ENCODE results near the gene CCP110.

CCP110 gene, protein sequence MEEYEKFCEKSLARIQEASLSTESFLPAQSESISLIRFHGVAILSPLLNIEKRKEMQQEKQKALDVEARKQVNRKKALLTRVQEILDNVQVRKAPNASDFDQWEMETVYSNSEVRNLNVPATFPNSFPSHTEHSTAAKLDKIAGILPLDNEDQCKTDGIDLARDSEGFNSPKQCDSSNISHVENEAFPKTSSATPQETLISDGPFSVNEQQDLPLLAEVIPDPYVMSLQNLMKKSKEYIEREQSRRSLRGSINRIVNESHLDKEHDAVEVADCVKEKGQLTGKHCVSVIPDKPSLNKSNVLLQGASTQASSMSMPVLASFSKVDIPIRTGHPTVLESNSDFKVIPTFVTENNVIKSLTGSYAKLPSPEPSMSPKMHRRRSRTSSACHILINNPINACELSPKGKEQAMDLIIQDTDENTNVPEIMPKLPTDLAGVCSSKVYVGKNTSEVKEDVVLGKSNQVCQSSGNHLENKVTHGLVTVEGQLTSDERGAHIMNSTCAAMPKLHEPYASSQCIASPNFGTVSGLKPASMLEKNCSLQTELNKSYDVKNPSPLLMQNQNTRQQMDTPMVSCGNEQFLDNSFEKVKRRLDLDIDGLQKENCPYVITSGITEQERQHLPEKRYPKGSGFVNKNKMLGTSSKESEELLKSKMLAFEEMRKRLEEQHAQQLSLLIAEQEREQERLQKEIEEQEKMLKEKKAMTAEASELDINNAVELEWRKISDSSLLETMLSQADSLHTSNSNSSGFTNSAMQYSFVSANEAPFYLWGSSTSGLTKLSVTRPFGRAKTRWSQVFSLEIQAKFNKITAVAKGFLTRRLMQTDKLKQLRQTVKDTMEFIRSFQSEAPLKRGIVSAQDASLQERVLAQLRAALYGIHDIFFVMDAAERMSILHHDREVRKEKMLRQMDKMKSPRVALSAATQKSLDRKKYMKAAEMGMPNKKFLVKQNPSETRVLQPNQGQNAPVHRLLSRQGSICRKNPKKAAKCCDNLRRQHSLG

DNA sequence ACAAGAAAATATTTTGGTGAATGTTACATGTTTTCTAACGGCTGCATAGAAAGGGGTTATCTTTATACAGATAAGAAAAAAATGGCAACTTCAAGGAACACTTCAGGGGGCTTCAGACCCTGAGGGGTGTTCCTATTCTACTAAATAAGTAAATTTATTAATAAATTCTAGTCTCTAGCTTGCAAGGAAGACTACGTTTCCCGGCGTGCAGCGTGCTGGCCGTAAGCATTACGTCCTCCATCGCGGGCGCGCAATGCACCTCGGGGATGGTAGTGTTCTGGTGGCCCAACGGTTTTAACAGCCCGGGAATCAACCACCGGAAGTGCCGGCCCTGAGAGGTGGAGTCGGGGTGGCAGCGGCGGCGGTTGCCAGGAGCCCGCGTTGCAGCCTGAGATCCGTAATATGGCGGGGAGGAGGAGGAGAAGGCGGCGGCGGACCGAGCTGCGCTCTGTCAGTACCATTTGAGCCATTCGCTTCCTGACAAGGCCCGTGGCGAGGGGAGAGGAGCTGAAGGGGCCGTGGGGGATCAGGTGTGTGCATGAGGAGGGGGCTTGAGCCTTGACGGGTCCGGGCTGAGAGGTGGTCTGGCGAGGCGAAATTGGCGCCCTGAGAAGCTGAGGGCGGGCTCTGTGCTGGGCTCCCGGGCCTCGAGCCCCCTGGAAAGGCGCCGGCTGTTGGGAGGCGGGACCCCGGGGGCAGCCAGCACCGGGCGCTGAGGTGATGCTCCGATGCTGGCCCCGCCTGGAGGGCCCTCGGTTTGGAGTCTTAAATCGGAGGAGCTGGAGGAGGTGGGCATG, at the start of gene CCP110:
Gene CCP110 (plus strand): TSS at position 384 of the 797 bp plus-strand sequence. CDS start 3,940 bp downstream, outside the sequence.
- peak; percentile 73 to 88 (median 86) for DNase-seq (ENCODE audit: low read depth in 3 of 3, low spot score in 1 of 3)

DNA sequence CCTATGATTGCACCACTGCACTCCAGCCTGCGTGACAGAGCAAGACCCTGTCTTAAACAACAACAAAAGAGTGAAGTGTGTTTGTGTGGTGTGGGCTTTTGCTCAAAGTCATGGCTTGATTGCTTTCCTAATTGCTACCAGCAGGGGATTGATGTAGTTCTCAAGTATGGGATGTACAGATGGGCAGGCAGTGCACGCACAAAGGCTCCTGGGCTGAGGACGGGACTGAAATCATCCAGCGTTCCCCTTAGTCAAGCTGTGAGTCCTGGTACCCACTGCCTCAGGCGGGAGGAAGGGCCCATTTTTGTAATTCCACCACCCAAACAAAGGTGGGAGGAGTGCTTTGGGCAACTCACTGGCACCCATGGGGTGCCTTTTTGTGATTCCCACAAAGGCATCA, 49.1 kb upstream of the CCP110 start:
- DNase-seq (ENCODE audit: low read depth in 3 of 3, low spot score in 1 of 3): no peak

DNA sequence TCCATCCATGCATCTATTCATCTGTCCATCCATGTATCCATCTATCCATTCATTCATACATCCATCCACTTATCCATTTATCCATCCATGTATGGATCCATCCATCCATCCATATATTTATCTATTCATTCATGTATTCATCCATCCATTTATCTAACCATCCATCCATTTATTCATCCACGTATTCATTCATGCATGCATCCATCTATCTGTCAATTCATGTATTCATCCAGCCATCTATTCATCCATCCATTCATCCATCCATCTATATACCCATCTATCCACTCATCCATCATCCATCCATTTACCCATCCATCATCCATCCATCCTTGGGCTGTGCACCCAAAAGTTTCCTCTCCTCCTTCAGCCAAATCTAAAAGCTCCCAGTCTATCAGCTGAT, 45.2 kb upstream of the CCP110 start:
- DNase-seq (ENCODE audit: low read depth in 3 of 3, low spot score in 1 of 3): no peak

DNA sequence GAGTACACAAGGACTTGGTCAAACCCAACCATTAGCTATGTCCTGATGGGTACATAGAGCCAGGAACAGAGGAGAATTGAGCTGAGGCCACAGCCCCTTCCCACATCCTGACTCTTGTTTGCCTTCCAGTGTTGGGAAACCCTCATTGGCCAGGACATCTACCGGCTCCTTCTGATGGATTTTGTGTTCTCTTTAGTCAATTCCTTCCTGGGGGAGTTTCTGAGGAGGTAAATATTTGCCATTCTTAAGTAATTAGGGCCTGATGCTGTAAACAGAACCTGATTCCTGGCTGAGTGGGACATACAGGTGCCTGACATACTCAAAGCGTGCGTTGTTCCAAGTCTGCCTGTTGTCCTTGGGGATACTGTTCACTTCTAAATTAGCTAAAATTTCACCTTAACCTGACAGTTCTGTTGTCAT, 44.4 kb upstream of the CCP110 start:
- DNase-seq (ENCODE audit: low read depth in 3 of 3, low spot score in 1 of 3): no peak

DNA sequence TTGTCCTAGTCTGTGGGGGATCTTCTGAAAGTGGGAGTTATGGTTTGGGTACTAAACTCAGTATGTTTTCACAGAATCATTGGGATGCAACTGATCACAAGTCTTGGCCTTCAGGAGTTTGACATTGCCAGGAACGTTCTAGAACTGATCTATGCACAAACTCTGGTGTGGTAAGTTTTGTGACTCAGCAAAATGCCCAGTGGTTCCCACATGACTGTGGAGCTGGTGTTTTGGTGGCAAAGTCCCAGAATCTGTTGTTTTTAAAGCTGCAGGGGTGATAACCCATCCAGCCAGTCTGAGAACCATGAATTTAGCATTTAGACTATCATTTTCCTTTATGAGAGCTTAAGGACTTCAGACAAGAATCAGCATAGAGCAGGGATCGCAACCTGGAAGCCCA, 42.4 kb upstream of the CCP110 start:
- DNase-seq (ENCODE audit: low read depth in 3 of 3, low spot score in 1 of 3): no peak

DNA sequence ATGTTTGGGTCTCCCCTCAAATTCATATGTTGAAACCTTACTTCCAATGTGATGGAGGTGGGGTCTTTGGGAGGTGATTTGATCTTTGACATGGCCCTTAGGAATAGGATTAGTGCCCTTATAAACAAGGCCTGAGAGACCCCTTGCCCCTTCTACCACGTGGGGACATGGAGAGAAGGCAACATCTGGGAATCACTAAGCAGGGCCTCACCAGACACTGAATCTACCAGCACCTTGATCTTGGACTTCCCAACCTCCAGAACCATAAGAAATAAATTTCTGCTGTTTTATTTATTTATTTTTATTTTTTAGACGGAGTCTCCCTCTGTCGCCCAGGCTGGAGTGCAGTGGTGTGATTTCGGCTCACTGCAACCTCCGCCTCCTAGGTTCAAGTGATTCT, 42.0 kb upstream of the CCP110 start:
- DNase-seq (ENCODE audit: low read depth in 3 of 3, low spot score in 1 of 3): no peak

DNA sequence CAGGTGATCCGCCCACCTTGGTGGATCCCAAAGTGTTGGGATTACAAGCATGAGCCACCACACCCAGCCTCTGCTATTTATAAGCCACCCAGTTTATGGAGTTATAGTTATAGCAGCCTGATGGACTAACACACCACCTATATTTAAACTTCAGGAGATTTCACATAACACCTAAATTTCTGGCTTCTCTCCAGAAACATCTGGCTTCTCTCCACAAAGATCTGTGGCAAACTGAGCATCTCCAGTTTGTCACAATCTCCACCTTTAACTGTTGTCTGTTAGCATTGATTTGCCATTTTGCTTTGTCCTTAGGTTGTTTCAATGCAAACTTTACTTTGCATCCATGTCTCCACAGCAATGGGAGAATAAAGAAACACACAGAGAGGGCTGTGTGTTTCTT, 41.5 kb upstream of the CCP110 start:
- DNase-seq (ENCODE audit: low read depth in 3 of 3, low spot score in 1 of 3): no peak

DNA sequence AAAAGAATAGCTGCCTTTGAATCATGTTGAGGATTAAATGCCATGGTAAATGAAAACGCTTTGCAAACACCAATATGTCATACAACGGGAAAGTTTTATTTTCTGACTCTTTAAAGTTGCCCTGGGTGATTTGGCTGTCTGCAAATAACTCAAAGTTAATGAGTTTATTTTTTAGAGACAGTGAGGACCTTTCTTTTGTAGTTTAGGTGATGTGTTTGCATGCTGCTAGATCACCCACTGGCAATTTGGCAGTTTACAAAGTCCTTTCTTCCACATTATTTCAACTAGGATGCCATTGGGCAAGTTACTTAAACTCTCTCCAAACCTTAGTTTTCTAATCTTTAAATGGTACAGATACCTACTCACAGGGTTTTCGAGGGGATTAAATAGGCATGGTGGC, 39.6 kb upstream of the CCP110 start:
- no peak for DNase-seq (ENCODE audit: low read depth in 3 of 3, low spot score in 1 of 3)

DNA sequence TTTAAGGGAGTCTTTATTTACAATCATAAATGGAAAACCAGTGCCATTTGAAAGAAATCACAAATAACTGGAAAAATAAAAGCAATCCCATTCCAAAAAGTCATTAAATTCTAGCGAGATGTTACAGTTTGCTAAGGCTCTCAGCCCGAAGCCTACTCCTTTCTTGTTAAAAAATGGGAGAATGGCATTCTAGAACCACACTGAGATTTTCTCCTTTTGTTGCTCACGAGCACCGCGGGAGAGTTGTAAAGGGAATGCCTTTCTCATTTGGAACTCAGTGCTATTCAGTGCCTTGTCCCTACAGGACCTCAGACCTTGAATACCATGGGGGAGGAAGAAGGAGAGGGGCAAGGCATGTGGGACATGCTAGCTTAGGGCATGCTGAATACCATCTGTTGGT, 38.1 kb upstream of the CCP110 start:
- DNase-seq (ENCODE audit: low read depth in 3 of 3, low spot score in 1 of 3): no peak

DNA sequence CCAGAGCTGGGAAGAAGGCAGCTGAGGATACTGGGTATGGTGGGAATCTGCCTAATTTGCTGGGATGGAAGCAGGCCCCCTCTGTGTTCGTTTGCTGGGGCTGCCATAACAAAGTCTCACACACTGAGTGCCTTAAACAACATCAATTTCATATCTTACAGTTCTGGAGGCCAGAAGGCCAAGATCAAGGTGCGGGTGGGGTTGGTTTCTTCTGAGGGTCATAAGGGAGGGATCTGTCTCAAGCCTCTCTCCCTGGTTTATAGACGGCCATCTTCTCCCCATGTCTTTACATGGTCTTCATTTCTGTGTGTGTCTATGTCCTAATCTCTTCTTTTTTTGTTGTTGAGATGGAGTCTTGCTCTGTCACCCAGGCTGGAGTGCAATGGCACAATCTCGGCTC, 37.7 kb upstream of the CCP110 start:
- DNase-seq (ENCODE audit: low read depth in 3 of 3, low spot score in 1 of 3): no peak

DNA sequence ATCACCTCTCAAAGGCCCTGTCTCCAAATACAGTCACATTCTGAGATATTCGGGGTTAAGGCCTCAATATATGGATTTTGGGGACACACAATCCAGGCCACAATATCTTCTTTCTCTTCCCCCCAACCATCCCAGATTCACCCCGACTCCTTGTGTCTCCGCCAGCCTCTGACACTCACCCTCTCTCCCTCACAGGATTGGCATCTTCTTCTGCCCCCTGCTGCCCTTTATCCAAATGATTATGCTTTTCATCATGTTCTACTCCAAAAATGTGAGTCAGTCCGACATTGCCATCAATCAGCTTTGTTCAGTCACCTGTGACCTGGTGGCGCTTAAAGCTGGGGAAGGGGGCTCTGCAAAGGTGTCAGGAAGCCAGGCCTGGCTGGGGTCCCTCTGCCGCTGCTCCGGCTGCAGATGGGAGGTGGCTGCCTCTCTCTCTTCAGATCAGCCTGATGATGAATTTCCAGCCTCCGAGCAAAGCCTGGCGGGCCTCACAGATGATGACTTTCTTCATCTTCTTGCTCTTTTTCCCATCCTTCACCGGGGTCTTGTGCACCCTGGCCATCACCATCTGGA, 36.9 kb upstream of the CCP110 start:
- no peak for DNase-seq (ENCODE audit: low read depth in 3 of 3, low spot score in 1 of 3)

DNA sequence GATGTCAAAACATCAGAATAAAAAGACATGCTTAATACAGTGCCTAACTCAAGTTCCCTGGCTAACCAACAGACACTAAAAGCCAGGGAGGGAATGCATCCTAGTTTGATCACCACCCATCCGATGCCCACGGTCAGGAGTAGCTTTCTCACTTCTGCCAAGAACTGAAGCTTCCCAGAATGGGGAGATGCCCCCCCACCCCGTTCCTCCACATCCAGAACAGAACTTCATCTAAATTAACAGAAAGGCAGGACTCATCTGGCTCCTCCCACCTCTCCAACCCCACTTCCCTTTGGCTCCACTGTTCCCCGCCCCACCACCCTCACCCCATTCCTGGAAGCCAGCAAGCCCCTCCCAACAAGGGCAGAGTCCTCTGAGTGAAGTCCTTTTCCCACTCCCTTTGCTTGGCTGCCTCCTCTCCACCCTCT, 35.5 kb upstream of the CCP110 start:
- no peak for DNase-seq (ENCODE audit: low read depth in 3 of 3, low spot score in 1 of 3)

DNA sequence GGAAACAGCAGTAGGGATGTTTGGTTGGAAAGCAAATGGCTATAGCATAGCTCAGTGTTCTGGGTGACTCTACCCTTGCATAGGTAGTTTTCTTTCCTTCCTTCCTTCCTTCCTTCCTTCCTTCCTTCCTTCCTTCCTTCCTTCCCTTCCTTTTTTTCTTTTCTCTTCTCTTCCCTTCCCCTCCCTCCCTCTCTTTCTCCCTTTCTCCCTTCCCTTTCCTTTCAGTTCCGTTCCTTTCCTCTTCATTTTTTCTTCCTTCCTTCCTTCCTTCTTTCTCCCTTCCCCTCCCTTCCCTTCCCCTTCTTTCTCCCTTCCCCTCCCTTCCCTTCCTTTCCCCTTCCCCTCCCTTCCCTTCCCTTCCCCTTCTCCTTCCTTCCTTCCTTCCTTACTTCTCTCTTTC, 33.1 kb upstream of the CCP110 start:
- DNase-seq (ENCODE audit: low read depth in 3 of 3, low spot score in 1 of 3): no peak

DNA sequence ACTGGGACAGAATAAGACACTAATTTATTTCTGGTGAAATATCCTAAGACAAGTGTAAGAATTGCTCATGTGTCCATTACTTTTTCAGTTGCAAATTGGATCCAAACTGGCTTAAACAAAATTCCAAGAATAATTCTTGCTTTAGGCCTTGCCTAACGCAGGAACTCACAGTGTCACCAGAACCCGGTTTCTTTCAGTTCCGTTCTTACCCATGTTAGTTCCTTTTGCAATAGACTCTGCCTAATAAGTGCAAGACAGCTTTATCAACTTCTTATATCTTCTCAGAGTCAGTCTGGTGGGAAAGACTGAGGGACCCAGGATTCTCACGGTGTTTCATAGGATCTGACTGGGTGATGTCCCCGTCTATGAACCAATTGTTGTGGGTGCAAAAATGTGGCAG, 26.6 kb upstream of the CCP110 start:
- no peak for DNase-seq (ENCODE audit: low read depth in 3 of 3, low spot score in 1 of 3)

DNA sequence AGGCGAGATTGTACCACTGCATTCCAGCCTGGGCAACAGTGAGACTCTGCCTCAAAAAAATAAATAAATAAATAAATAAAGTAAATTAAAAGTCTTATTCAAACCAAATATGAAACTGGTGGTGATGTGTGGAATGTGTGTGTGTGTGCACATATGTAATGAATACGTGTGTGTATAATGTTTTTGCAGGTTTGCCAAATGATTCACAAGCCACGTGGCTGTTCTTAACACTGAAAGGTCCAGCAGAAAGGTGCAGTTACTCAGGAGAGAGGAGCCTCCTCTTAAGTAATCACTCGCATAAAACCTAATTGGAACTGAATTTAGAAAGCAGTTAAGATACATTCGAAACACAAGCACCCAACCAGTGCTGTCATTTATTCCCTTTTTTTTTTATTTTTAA, 24.7 kb upstream of the CCP110 start:
- no peak for DNase-seq (ENCODE audit: low read depth in 3 of 3, low spot score in 1 of 3)

DNA sequence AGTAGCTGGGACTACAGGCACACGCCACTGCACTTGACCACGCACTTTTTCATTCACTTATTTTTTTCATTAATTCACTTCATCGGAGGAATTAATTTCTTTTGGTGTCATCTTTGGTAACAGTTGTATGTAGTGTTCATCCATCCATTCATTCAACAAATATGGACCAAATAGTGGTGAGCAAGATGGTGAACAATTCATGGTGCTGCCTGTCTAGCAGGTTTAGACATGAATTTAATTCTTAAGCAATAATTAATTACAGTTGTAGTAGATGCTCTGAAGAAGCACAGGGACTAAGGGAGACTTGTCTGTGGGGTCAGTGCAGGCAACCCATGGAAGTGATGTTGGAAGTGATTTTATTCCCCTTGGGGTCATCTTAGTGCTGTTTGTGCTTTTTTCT, 24.3 kb upstream of the CCP110 start:
- no peak for DNase-seq (ENCODE audit: low read depth in 3 of 3, low spot score in 1 of 3)

DNA sequence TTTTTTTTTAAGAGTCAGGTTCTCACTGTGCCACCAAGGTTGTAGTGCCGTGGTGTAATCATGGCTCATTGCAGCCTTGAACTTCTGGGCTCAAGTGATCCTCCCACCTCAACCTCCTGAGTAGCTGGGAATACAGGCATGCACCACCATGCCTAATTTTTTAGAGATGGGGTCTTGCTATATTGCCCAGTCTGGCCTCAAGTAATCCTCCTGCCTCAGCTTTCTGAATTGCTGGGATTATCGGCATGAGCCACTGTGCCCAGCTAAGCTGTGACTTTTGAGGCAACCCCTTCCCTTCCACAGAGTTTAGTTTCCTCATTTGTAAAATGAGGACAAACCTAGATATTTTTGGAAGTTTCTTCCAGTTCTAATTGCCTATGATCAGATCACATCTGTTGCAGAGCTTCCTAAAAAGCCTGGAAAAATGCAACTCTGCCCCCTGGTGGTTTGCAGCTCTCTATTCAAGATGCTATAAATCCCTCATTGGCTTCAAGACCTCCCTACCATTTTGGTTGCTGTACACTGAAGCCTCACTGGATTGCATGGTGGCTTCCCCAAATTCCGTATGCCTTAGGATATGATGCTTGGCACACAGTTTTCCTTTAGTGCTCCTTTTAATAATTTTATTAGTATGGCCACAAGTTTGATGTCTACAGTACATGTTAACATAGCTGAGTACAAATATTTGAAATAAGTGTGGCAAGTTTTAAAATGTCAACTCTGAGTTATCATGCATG, 21.2 kb upstream of the CCP110 start:
- DNase-seq (ENCODE audit: low read depth in 3 of 3, low spot score in 1 of 3): peak; percentile 7 to 34 (median 11)

DNA sequence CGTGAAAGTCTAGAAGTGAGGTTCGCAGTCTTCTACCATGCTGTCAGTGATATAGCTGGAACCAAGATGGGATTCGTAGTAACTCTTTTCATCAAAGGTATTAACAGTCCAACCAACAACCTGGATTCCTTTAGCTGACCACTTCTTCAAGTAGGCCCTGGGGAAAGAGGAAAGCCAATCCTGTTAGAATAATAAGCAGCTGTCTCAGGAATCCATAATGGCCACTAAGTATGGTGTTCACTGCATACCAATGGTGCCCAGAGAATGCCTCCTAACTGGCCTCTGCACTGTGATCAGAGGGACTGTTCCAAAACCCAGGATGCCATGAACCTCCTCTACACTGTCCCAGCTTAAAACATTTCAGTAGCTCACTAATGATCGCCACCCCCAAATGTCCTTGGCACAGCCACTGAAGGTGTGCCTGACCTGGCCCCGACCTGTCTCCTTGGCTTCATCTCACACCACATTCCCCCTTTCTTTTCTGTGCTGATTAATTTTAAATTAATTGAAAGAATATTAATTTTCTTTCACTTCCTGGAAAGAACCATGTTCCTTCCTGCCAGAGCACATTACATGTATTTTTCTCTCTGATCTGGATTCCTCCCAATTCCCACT, 20.2 kb upstream of the CCP110 start:
- no peak for DNase-seq (ENCODE audit: low read depth in 3 of 3, low spot score in 1 of 3)

DNA sequence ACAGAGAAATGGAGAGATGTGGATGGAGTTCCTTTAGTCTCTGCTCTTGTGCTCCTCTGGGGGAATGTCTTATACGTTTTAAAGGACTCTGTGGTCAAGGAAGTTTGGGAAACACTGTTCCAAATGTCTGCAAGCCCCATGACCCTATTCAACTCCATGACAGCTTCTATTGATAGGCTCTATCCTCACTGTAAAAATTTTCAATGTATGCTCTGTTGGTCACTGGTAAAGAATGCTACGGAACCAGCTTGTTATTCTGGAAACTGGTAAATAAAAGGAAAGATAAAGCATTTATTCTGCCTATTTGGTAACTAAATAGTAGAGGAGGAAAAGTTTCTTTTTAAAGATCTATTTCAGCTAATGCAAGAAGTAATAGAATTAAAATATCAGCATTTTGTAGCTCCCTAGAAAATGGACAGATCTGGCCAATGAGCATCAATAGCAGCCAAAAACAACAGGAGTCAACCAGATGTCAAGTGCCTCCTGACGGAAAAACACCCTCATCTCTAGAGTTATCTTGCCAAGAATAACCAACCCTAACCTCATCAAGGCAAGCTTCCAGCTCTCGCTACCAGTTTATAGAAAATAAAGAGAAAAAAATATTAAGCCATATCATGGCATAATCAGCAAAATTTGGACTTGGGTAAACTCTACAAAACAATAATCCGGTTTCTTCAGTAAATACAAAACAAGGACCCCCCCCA, 18.0 kb upstream of the CCP110 start:
- no peak for DNase-seq (ENCODE audit: low read depth in 3 of 3, low spot score in 1 of 3)

Measured in stimulated activated CD4-positive, alpha-beta T cell treated with anti-CD3 and anti-CD28 coated beads, TNF-alpha, amount 100 ng/mL, for 1 hour (primary cell).